H1 (cell line): ENCODE data around the gene SARS2. TPM values are rescaled to one million over a fixed set of nuclear protein-coding genes. Genes with fewer than 3 reads are reported as not detected.
A peak's percentile ranks its signal among the peaks of the same experiment; 100 is the strongest.

Source experiments
- CTCF ChIA-PET: fragments of 300-600 bp; sonication (Branson Sonifier 250); formaldehyde crosslinking; loops from one replicate; lab custom pipeline; 2021; ENCODE audit not compliant: partially characterized antibody; lab: Charles Lee
- POLR2A ChIA-PET: fragments of 300-600 bp; sonication (Branson Sonifier 250); formaldehyde crosslinking; loops from one replicate; lab custom pipeline; 2021; ENCODE audit warnings: inconsistent platforms; ENCODE audit not compliant: partially characterized antibody; lab: Charles Lee
- DNase-seq, 2 experiments: peaks; one replicate each; pipeline versions ENCODE4 v3.0.0 to v3.0.0-alpha.2; 2010 to 2022; ENCODE audit warnings: low spot score in 2 of 2, low read depth in 1 of 2, mixed read lengths in 1 of 2
- FAIRE-seq: peaks from 2 replicates; lab custom pipeline; 2011; peaks lifted over from hg19 to GRCh38; lab: Jason Lieb, UNC
- H2AFZ ChIP-seq: 2 replicates; pipeline ENCODE4 v1.8.1; 2012; ENCODE audit warnings: low read length, inconsistent platforms
- H2AK5ac ChIP-seq: 2 replicates; pipeline ENCODE4 v1.6.1; 2013; ENCODE audit warnings: low read depth, low read length
- H2BK120ac ChIP-seq: replicated peaks from 2 replicates; pipeline ENCODE3; 2013; ENCODE audit warnings: low read depth, low read length, inconsistent platforms
- H2BK12ac ChIP-seq: 2 replicates; pipeline ENCODE4 v1.6.1; 2013; ENCODE audit warnings: low read depth, low read length
- H2BK15ac ChIP-seq: 2 replicates; pipeline ENCODE4 v1.6.1; 2013; ENCODE audit warnings: low read length
- H2BK20ac ChIP-seq: 2 replicates; pipeline ENCODE4 v1.6.1; 2013; ENCODE audit warnings: low read length
- H2BK5ac ChIP-seq: 2 replicates; pipeline ENCODE4 v1.6.1; 2013; ENCODE audit warnings: low read depth, low read length
- H3K14ac ChIP-seq: 2 replicates; pipeline ENCODE4 v1.6.1; 2013; ENCODE audit warnings: inconsistent platforms; ENCODE audit not compliant: insufficient read length
- H3K18ac ChIP-seq: 2 replicates; pipeline ENCODE4 v1.6.1; 2013; ENCODE audit warnings: low read length; ENCODE audit errors: extremely low read depth
- H3K23ac ChIP-seq: 2 replicates; pipeline ENCODE4 v1.6.1; 2013; ENCODE audit warnings: inconsistent platforms; ENCODE audit not compliant: insufficient read length
- H3K23me2 ChIP-seq: 2 replicates; pipeline ENCODE4 v1.6.1; 2013; ENCODE audit warnings: low read depth, low read length
- H3K27ac ChIP-seq: 2 replicates; pipeline ENCODE4 v1.6.1; 2011; ENCODE audit warnings: low read depth, low read length, inconsistent platforms
- H3K27me3 ChIP-seq, 4 experiments: replicated peaks in 1 of 4; 1 replicate in 1 of 4; 2 replicates in 3 of 4; pipeline versions ENCODE4 v1.6.1 to v1.8.1; 2011 to 2013; ENCODE audit warnings: low read length in 3 of 4, mild to moderate bottlenecking in 3 of 4, inconsistent platforms in 2 of 4, mixed read lengths in 2 of 4, moderate library complexity in 1 of 4; ENCODE audit not compliant: control insufficient read depth in 3 of 4, insufficient read depth in 3 of 4; ENCODE audit errors: extremely low read depth in 1 of 4
- H3K36me3 ChIP-seq, 4 experiments: 2 replicates each; pipeline versions ENCODE4 v1.6.1 to v1.8.1; 2011 to 2013; ENCODE audit warnings: mild to moderate bottlenecking in 4 of 4, low read length in 3 of 4, moderate library complexity in 2 of 4, control low read depth in 1 of 4, inconsistent platforms in 1 of 4; ENCODE audit not compliant: insufficient read depth in 4 of 4, control insufficient read depth in 2 of 4
- H3K4ac ChIP-seq: replicated peaks from 2 replicates; pipeline ENCODE3; 2013; ENCODE audit warnings: low read length, low read depth, mixed read lengths, inconsistent platforms; ENCODE audit not compliant: insufficient read length
- H3K4me1 ChIP-seq, 4 experiments: replicated peaks in 1 of 4; 1 replicate in 1 of 4; 2 replicates in 3 of 4; pipeline versions ENCODE4 v1.6.1 to v1.8.1; 2011 to 2013; ENCODE audit warnings: low read length in 3 of 4, inconsistent platforms in 2 of 4, mixed read lengths in 1 of 4; ENCODE audit not compliant: insufficient read depth in 4 of 4, control insufficient read depth in 3 of 4
- H3K4me2 ChIP-seq, 2 experiments: 2 replicates each; pipeline versions ENCODE4 v1.6.1 to v1.8.1; 2011 to 2013; ENCODE audit warnings: low read depth in 2 of 2, low read length in 2 of 2, control low read depth in 1 of 2, inconsistent platforms in 1 of 2, mild to moderate bottlenecking in 1 of 2; ENCODE audit not compliant: insufficient read depth in 1 of 2
- H3K4me3 ChIP-seq, 4 experiments: fragments of 200-600, 300-600 bp in 1 of 4; sonication (generic), shearing (Covaris generic), sonication (Bioruptor Twin) in 1 of 4; 2 replicates each; pipeline versions ENCODE4 v1.5.1 to v1.8.1; 2011 to 2016; ENCODE audit warnings: low read length in 4 of 4, low read depth in 3 of 4, control low read depth in 2 of 4, inconsistent platforms in 2 of 4, mild to moderate bottlenecking in 2 of 4, mixed read lengths in 1 of 4, moderate library complexity in 1 of 4; ENCODE audit not compliant: insufficient read depth in 2 of 4; ENCODE audit errors: extremely low read depth in 1 of 4
- H3K56ac ChIP-seq: replicated peaks from 2 replicates; pipeline ENCODE3; 2013; ENCODE audit warnings: low read depth, mild to moderate bottlenecking, mixed read lengths, low read length, inconsistent platforms; ENCODE audit not compliant: insufficient read length
- H3K79me1 ChIP-seq: 2 replicates; pipeline ENCODE4 v1.6.1; 2013; ENCODE audit warnings: low read depth, low read length, control low read depth
- H3K79me2 ChIP-seq, 2 experiments: 2 replicates each; pipeline versions ENCODE4 v1.6.1 to v1.8.1; 2012 to 2013; ENCODE audit warnings: low read length in 2 of 2, mild to moderate bottlenecking in 2 of 2, inconsistent platforms in 1 of 2; ENCODE audit not compliant: insufficient read depth in 2 of 2, control insufficient read depth in 1 of 2
- H3K9ac ChIP-seq, 4 experiments: replicated peaks in 1 of 4; 1 replicate in 1 of 4; 2 replicates in 3 of 4; pipeline versions ENCODE4 v1.6.1 to v1.8.1; 2011 to 2013; ENCODE audit warnings: low read depth in 3 of 4, low read length in 3 of 4, control low read depth in 2 of 4, mild to moderate bottlenecking in 2 of 4, moderate library complexity in 2 of 4, inconsistent platforms in 1 of 4; ENCODE audit errors: extremely low read depth in 1 of 4
- H3K9me3 ChIP-seq, 2 experiments: 2 replicates each; pipeline versions ENCODE4 v1.6.1 to v1.8.1; 2012 to 2013; ENCODE audit warnings: mild to moderate bottlenecking in 2 of 2, moderate library complexity in 2 of 2, control low read depth in 1 of 2, inconsistent platforms in 1 of 2, low read depth in 1 of 2, low read length in 1 of 2, mixed read lengths in 1 of 2; ENCODE audit not compliant: insufficient read depth in 2 of 2
- H4K20me1 ChIP-seq, 2 experiments: replicated peaks in 1 of 2; 2 replicates each; pipeline versions ENCODE3 to v1.8.1; 2011 to 2013; ENCODE audit warnings: inconsistent platforms in 2 of 2, low read length in 2 of 2, mild to moderate bottlenecking in 1 of 2; ENCODE audit not compliant: insufficient read depth in 2 of 2, control insufficient read depth in 1 of 2
- H4K5ac ChIP-seq: 2 replicates; pipeline ENCODE4 v1.6.1; 2013; ENCODE audit warnings: low read length, low read depth, mixed read lengths, inconsistent platforms; ENCODE audit not compliant: insufficient read length
- H4K8ac ChIP-seq: 2 replicates; pipeline ENCODE4 v1.8.0; 2013; ENCODE audit warnings: mild to moderate bottlenecking, moderate library complexity, low read length, inconsistent platforms; ENCODE audit not compliant: insufficient read depth; ENCODE audit errors: extremely low read depth
- H4K91ac ChIP-seq: replicated peaks from 2 replicates; pipeline ENCODE3; 2013; ENCODE audit warnings: low read length, mixed read lengths, inconsistent platforms; ENCODE audit not compliant: insufficient read length
- ATF2 ChIP-seq: IDR thresholded peaks from 2 replicates; pipeline ENCODE4 v1.6.1; 2012; ENCODE audit warnings: low read length, inconsistent platforms
- BCL11A ChIP-seq, 2 experiments: IDR thresholded peaks; one replicate each; pipeline ENCODE4 v1.6.1; 2011; ENCODE audit warnings: low read depth in 2 of 2, low read length in 2 of 2, mild to moderate bottlenecking in 2 of 2
- CEBPB ChIP-seq: IDR thresholded peaks from 2 replicates; pipeline ENCODE4 v1.6.1; 2012; ENCODE audit warnings: low read depth, low read length
- CREB1 ChIP-seq: IDR thresholded peaks from 2 replicates; pipeline ENCODE4 v1.6.1; 2012; ENCODE audit warnings: inconsistent platforms
- EGR1 ChIP-seq: IDR thresholded peaks from 2 replicates; pipeline ENCODE4 v1.6.1; 2011; ENCODE audit warnings: low read depth, low read length, borderline replicate concordance
- KDM1A ChIP-seq: fragments of 200-600, 300-600 bp; sonication (generic); IDR thresholded peaks from 2 replicates; pipeline ENCODE4 v1.7.1; 2016; ENCODE audit warnings: mild to moderate bottlenecking, low read length, borderline replicate concordance
- MAX ChIP-seq: IDR thresholded peaks from 2 replicates; pipeline ENCODE4 v1.6.1; 2012; ENCODE audit warnings: inconsistent platforms
- SIRT6 ChIP-seq: IDR thresholded peaks from one replicate; pipeline ENCODE4 v1.7.1; 2012; ENCODE audit warnings: low read length, inconsistent platforms
- SP2 ChIP-seq: IDR thresholded peaks from 2 replicates; pipeline ENCODE4 v1.6.1; 2012; ENCODE audit warnings: mild to moderate bottlenecking, low read length, inconsistent platforms
- WGBS, 2 experiments: shearing (Covaris generic) in 1 of 2; methylation state at CpG; one replicate each; pipeline versions ENCODE4 v1.1.6 to v1.1.7; 2013 to 2015; ENCODE audit warnings: low lambda C conversion rate in 2 of 2, mixed read lengths in 2 of 2, inconsistent platforms in 1 of 2, low coverage in 1 of 2, missing lambda C conversion rate in 1 of 2; ENCODE audit not compliant: insufficient replicate concordance in 2 of 2, insufficient coverage in 1 of 2, insufficient read length in 1 of 2; ENCODE audit errors: extremely low coverage in 1 of 2, missing lambda C conversion rate in 1 of 2; 5-methylcytosine and 5-hydroxymethylcytosine counted together
- polyA plus RNA-seq, 7 experiments: library from polyadenylated mRNA; depleted of rRNA in 3 of 7; stranded (reverse) in 5 of 7; unstranded in 2 of 7; fragments of >200 nt in 5 of 7; fragments of 200-250 nt in 2 of 7; gene quantifications; 1 replicate in 5 of 7; 2 replicates in 1 of 7; 4 replicates in 1 of 7; pipeline versions ENCODE4 v1.2.1 to v1.2.3, GENCODE V29; 2011 to 2013; ENCODE audit warnings: missing spikeins in 2 of 7, mixed read lengths in 2 of 7
- total RNA-seq: library from RNA; stranded (reverse); fragmentation: NEBNext Ultra II Directional; extraction: Animal tissue kit (Norgen Biotek cat#: 25700); gene quantifications from 2 replicates; pipeline ENCODE4 v1.2.1, GENCODE V29; 2021

The SARS2 gene
- total and polyA plus RNA-seq, 2 of the 8 experiments (the other 6 are each of a cell fraction or from before 2014, with no cell fraction given): 68.0 to 102 TPM

- H4K20me1 ChIP-seq: no peaks in the 10 kb centered on the region
- no peak for TF ChIP-seq CEBPB
- no peak for TF ChIP-seq SIRT6
- TF ChIP-seq BCL11A (IDR thresholded peaks at IDR 0.05; ENCODE audit: low read depth in 2 of 2, low read length in 2 of 2): no peak
- TF ChIP-seq CREB1: no peak
- no peak for TF ChIP-seq SP2
- no peak for TF ChIP-seq ATF2
- no peak for TF ChIP-seq EGR1
- no peak for TF ChIP-seq KDM1A
- no peak for TF ChIP-seq MAX
These were observed 47.3 kb downstream of the SARS2 start for GRCh38 chr19:38883286-38883685.

More at GRCh38 chr19:38883286-38883685, 47.3 kb downstream of the SARS2 start:
- Histone ChIP-seq H2BK5ac (no peak overlapping the region), H3K27ac (no peak overlapping the region), H3K4me1 (peaks cover 0 to 3% (median under 1%) of the 10 kb centered on the region in 4 experiments; a peak in 5 of 7 replicates), H3K4me3 (no peak overlapping the region), H3K9me3 (no peaks in the 10 kb centered on the region), H3K36me3 (no peaks in the 10 kb centered on the region), H3K18ac (no peak overlapping the region), H3K27me3 (no peaks in the 10 kb centered on the region), H2AFZ (no peak overlapping the region), H3K9ac (no peak overlapping the region), H3K79me1 (no peaks in the 10 kb centered on the region), H2BK120ac (no peak overlapping the region), H2BK20ac (no peak overlapping the region), H2BK12ac (no peak overlapping the region), H3K14ac (no peak overlapping the region), H4K8ac (no peak overlapping the region), H3K23ac (no peak overlapping the region), H3K79me2 (no peaks in the 10 kb centered on the region), H3K4me2 (no peak overlapping the region), H4K91ac (no peak overlapping the region), H3K56ac (no peak overlapping the region), H4K5ac (no peak overlapping the region), H2BK15ac (peak overlapping the region; percentile 72; the same call in 1 of the 2 replicates), H2AK5ac (no peak overlapping the region), H3K4ac (peak overlapping the region; percentile 78), H3K23me2 (no peaks in the 10 kb centered on the region)
- 92% methylated on average over 9 of the region's 9 CpGs; no CpG with 5 or more reads in 1 of the 2 experiments for WGBS, 2 experiments
- FAIRE-seq (no peak), DNase-seq (no peak)
- POLR2A ChIA-PET: interaction anchor here (0.6 to 0.9 kb wide), 2 partner anchors 17 to 164 kb away, joined by 4 to 5 read pairs; partner anchors contain the start of gene NFKBIB
- CTCF ChIA-PET: interaction anchor here (0.7 to 1.8 kb wide), 5 partner anchors 11 to 50 kb away, joined by 3 to 8 read pairs (median 5); no protein-coding TSS in a partner anchor
